Spleen (tissue), 7 donors: ENCODE results near the gene DLG2.

Experiments used
- POLR2A ChIP-seq, 3 donors: fragments of 450-650 bp; IDR thresholded peaks; one replicate each; pipeline ENCODE4 v1.5.1; 2017; ENCODE audit warnings: antibody characterized with exemption in 3 of 3, mild to moderate bottlenecking in 1 of 3
- POLR2AphosphoS5 ChIP-seq, 3 donors: sonication (generic); formaldehyde crosslinking; IDR thresholded peaks; one replicate each; pipeline ENCODE4 v1.5.1; 2017; ENCODE audit warnings: antibody characterized with exemption in 3 of 3
- TF ChIP-seq, protein P1 (sequence below), 11 experiments: fragments of 200-600 bp in 7 of 11; fragments of 450-650 bp in 4 of 11; sonication (generic) in 4 of 11; IDR thresholded peaks in 8 of 11; conservative IDR thresholded peaks in 3 of 11; 1 replicate in 7 of 11; 2 replicates in 4 of 11; pipeline versions ENCODE4 v1.4.0 to v1.8.0; 2016 to 2021; ENCODE audit warnings: antibody characterized with exemption in 11 of 11, inconsistent platforms in 4 of 11, mild to moderate bottlenecking in 1 of 11
- donor health status: DM: no; HTN: no; CAD: no; lungs with moderate emphysema.
- donor health status: DM: no; HTN: no; CAD: no.
- donor health status: DM: no; HTN: no; CAD: no.

GRCh38 chr11:84828616-84829015 is 798.5 kb downstream of the DLG2 start:
- TF ChIP-seq, protein P1, sequence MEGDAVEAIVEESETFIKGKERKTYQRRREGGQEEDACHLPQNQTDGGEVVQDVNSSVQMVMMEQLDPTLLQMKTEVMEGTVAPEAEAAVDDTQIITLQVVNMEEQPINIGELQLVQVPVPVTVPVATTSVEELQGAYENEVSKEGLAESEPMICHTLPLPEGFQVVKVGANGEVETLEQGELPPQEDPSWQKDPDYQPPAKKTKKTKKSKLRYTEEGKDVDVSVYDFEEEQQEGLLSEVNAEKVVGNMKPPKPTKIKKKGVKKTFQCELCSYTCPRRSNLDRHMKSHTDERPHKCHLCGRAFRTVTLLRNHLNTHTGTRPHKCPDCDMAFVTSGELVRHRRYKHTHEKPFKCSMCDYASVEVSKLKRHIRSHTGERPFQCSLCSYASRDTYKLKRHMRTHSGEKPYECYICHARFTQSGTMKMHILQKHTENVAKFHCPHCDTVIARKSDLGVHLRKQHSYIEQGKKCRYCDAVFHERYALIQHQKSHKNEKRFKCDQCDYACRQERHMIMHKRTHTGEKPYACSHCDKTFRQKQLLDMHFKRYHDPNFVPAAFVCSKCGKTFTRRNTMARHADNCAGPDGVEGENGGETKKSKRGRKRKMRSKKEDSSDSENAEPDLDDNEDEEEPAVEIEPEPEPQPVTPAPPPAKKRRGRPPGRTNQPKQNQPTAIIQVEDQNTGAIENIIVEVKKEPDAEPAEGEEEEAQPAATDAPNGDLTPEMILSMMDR (IDR thresholded peaks at IDR 0.05 in 8 of 11, conservative IDR thresholded peaks at IDR 0.05 in 3 of 11), result no peak
- no peak for TF ChIP-seq POLR2AphosphoS5 (IDR thresholded peaks at IDR 0.05)
- no peak for TF ChIP-seq POLR2A (IDR thresholded peaks at IDR 0.05)
